Smooth muscle cell (in vitro differentiated cells): ENCODE results near the gene ACTR3C. TPM values are rescaled to one million over a fixed set of nuclear protein-coding genes. Genes with fewer than 3 reads are reported as not detected.

Experiments
- DNase-seq: peaks from one replicate; lab custom pipeline; 2025; ENCODE audit not compliant: unreplicated experiment; lab: John Stamatoyannopoulos, UW
- H2AFZ ChIP-seq: fragments of 200-600 bp; sonication (generic); 2 replicates; pipeline ENCODE4 v1.6.0; 2016; ENCODE audit warnings: antibody characterized with exemption, low read depth, mild to moderate bottlenecking
- H3F3A ChIP-seq: fragments of 200-600 bp; sonication (generic); 2 replicates; pipeline ENCODE4 v1.6.0; 2017; ENCODE audit warnings: antibody characterized with exemption, low read depth
- H3K27ac ChIP-seq: fragments of 200-600 bp; sonication (generic); 2 replicates; pipeline ENCODE4 v1.5.1; 2016; ENCODE audit warnings: low read depth, mild to moderate bottlenecking
- H3K27me3 ChIP-seq: fragments of 200-600 bp; sonication (generic); 2 replicates; pipeline ENCODE4 v1.6.1; 2016; ENCODE audit warnings: low read depth, mild to moderate bottlenecking
- H3K36me3 ChIP-seq: fragments of 200-600 bp; sonication (generic); 2 replicates; pipeline ENCODE4 v1.5.1; 2016; ENCODE audit warnings: low read depth
- H3K4me1 ChIP-seq: fragments of 200-600 bp; sonication (generic); 2 replicates; pipeline ENCODE4 v1.5.1; 2016; ENCODE audit warnings: low read depth
- H3K4me2 ChIP-seq: fragments of 200-600 bp; sonication (generic); 2 replicates; pipeline ENCODE4 v1.6.0; 2016; ENCODE audit warnings: mild to moderate bottlenecking
- H3K4me3 ChIP-seq: fragments of 200-600 bp; sonication (generic); 2 replicates; pipeline ENCODE4 v1.5.1; 2016; ENCODE audit warnings: mild to moderate bottlenecking
- H3K79me2 ChIP-seq: fragments of 200-600 bp; sonication (generic); 2 replicates; pipeline ENCODE4 v1.6.0; 2016; ENCODE audit warnings: low read depth, mild to moderate bottlenecking
- H3K9ac ChIP-seq: fragments of 200-600 bp; sonication (generic); 2 replicates; pipeline ENCODE4 v1.6.0; 2016; ENCODE audit warnings: low read depth
- H3K9me3 ChIP-seq: fragments of 200-600 bp; sonication (generic); replicated peaks from 2 replicates; pipeline ENCODE4 v1.5.1; 2016; ENCODE audit warnings: low read depth
- H4K20me1 ChIP-seq: fragments of 200-600 bp; sonication (generic); 2 replicates; pipeline ENCODE4 v1.6.0; 2016; ENCODE audit warnings: low read depth
- CTCF ChIP-seq: fragments of 200-600 bp; sonication (generic); IDR thresholded peaks from 2 replicates; pipeline ENCODE4 v1.5.1; 2017; ENCODE audit warnings: borderline replicate concordance, mild to moderate bottlenecking, antibody characterized with exemption; ENCODE audit not compliant: insufficient read depth, poor library complexity, severe bottlenecking
- WGBS: methylation state at CpG from one replicate; pipeline ENCODE4 v1.1.7; 2016; ENCODE audit warnings: low lambda C conversion rate; 5-methylcytosine and 5-hydroxymethylcytosine counted together
- polyA plus RNA-seq: library from polyadenylated mRNA; unstranded; fragments of >200 nt; fragmentation: Nextera tagmentation; extraction: Ambion mirVana; gene quantifications from 2 replicates; pipeline ENCODE4 v1.2.1, GENCODE V29; 2016
- total RNA-seq: library from RNA; depleted of rRNA; stranded (reverse); fragments of >200 nt; gene quantifications from 2 replicates; pipeline ENCODE4 v1.2.3, GENCODE V29; 2014

ACTR3C gene
- total and polyA plus RNA-seq, 2 experiments from 2014 or later = 0.89 to 7.6 TPM

- H3K4me3 ChIP-seq = no peak overlapping the region
- peaks cover 10% of the 10 kb centered on the region for H3K4me1 ChIP-seq
- H4K20me1 ChIP-seq = no peaks in the 10 kb centered on the region
- H2AFZ ChIP-seq = no peak overlapping the region
- no peaks in the 10 kb centered on the region for H3K9me3 ChIP-seq
- H3K4me2 ChIP-seq = no peak overlapping the region
- 94% methylated on average over 4 of the region's 4 CpGs for WGBS
- no peak overlapping the region for H3K9ac ChIP-seq
- H3K27me3 ChIP-seq = no peaks in the 10 kb centered on the region
- TF ChIP-seq CTCF = no peak
- H3K36me3 ChIP-seq = no peaks in the 10 kb centered on the region
- H3F3A ChIP-seq = peaks cover 5% of the 10 kb centered on the region
- no peak overlapping the region for H3K27ac ChIP-seq
- DNase-seq = no peak
- H3K79me2 ChIP-seq = no peaks in the 10 kb centered on the region
These were observed 40.0 kb upstream of the ACTR3C start for GRCh38 chr7:150363370-150363769.

DNA sequence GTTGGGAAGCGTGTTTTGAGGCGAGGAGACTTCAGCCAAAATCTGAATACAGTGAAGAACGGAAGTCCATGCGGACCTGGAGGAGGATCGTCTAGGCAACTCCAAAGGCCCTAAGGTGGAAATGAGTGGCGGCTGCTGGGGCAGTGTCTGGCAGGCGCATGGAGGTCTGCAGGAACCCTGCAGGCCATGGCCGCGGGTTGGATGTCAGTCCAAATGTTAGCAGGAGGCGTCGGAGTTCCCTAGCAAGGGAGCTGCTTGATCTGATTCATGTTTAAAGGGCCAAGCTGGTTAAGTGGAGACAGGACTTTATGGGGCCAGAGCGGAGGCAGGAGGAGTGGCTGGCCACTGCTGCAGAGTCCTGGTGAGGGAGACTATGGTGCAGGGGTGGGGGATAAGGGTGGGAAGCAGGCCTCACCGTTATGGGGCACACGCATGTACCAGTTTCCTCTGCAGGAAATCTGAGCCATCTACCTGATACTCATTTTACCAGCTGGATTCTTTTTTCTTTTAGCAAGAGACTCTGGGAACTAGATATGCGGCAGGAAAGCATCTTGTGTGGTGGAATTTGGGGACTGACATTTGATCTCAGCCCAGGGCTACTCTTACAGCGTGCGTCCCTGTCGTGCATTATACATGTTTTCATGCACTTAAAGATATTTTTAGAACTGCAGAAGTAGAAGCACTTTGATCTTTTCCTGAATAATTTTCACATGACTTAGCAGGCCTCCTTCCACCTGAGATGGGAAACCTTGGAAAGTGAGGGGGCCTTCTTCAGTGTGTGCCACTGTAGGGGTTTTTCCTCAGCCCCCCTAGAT lies 38.7 kb upstream of the ACTR3C start:
- Histone ChIP-seq H3K27ac (no peak overlapping the region), H3K4me3 (no peak overlapping the region), H4K20me1 (no peaks in the 10 kb centered on the region), H3K9ac (no peak overlapping the region), H2AFZ (no peak overlapping the region), H3K36me3 (no peaks in the 10 kb centered on the region), H3K79me2 (no peaks in the 10 kb centered on the region), H3K27me3 (no peaks in the 10 kb centered on the region), H3K9me3 (no peaks in the 10 kb centered on the region), H3K4me1 (peaks cover 4% of the 10 kb centered on the region), H3F3A (no peaks in the 10 kb centered on the region), H3K4me2 (no peak overlapping the region)
- no peak for TF ChIP-seq CTCF
- 57% methylated on average over 18 of the region's 18 CpGs for WGBS
- DNase-seq = no peak

GRCh38 chr7:150361402-150361801 lies 38.1 kb upstream of the ACTR3C start:
- no peak for DNase-seq
- Histone ChIP-seq H3K27ac (no peak overlapping the region), H3K4me3 (no peak overlapping the region), H2AFZ (no peak overlapping the region), H3F3A (no peaks in the 10 kb centered on the region), H3K27me3 (no peaks in the 10 kb centered on the region), H4K20me1 (no peaks in the 10 kb centered on the region), H3K4me2 (no peak overlapping the region), H3K9ac (no peak overlapping the region), H3K79me2 (no peaks in the 10 kb centered on the region), H3K36me3 (no peaks in the 10 kb centered on the region), H3K9me3 (no peaks in the 10 kb centered on the region), H3K4me1 (peaks cover 8% of the 10 kb centered on the region)
- no peak for TF ChIP-seq CTCF
- 69% methylated on average over 7 of the region's 7 CpGs for WGBS
